HFF-Myc (cell line): Measurements from ENCODE around the gene EPHB2.

Experiments
- DNase-seq: peaks from one replicate; pipeline ENCODE4 v3.0.0-alpha.2; 2011; ENCODE audit warnings: low read depth; ENCODE audit errors: extremely low read depth
- H3K4me3 ChIP-seq: replicated peaks from 2 replicates; pipeline ENCODE4 v1.5.1; 2011; ENCODE audit warnings: low read depth, mild to moderate bottlenecking, control low read depth, low read length
- TF ChIP-seq, protein P1 (sequence below): IDR thresholded peaks from 2 replicates; pipeline ENCODE4 v1.5.1; 2012; ENCODE audit warnings: mild to moderate bottlenecking, low read depth, low read length, control low read depth; ENCODE audit errors: missing control alignments

EPHB2 gene

DNA sequence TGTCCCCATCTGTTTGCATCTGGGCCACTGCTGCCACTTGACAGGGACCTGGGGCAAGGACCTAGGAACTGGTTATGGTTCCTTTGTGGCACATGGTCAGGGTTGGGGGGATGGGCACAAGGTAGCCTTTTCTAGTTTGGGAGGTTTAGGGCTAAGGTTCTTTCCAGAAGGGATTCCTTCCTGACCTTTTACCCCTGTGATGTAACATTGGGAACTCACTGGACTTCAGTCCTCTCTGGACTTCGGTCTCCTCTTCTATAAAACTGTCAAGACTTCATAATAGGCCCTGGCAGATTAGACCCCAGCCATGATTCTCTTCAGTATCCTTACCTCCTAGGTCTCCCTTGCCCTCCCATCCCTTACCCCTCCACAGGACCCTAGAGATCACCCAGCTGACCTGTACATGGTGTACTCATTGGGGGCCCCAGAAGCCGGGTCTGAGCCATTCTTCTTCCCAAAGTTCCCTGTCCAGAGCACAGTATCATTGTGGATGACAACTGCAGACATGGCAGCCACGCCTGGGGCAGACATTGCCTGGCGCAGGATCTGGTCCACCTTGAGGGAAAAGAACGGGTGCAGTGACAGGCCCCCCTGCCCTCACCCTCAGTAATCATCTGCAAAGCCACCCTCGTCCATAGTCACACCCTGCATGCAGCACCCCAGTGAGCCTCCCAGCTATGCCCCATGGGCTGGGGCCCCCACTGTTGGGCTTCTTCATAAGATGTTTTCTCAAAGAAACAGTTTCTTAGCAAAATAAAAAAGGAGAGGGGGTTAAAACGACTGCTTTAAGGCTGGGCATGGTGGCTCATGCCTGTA is 249.1 kb downstream of the EPHB2 start:
- H3K4me3 ChIP-seq: no peak overlapping the region
- TF ChIP-seq, protein P1, sequence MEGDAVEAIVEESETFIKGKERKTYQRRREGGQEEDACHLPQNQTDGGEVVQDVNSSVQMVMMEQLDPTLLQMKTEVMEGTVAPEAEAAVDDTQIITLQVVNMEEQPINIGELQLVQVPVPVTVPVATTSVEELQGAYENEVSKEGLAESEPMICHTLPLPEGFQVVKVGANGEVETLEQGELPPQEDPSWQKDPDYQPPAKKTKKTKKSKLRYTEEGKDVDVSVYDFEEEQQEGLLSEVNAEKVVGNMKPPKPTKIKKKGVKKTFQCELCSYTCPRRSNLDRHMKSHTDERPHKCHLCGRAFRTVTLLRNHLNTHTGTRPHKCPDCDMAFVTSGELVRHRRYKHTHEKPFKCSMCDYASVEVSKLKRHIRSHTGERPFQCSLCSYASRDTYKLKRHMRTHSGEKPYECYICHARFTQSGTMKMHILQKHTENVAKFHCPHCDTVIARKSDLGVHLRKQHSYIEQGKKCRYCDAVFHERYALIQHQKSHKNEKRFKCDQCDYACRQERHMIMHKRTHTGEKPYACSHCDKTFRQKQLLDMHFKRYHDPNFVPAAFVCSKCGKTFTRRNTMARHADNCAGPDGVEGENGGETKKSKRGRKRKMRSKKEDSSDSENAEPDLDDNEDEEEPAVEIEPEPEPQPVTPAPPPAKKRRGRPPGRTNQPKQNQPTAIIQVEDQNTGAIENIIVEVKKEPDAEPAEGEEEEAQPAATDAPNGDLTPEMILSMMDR: no peak
- no peak for DNase-seq

DNA sequence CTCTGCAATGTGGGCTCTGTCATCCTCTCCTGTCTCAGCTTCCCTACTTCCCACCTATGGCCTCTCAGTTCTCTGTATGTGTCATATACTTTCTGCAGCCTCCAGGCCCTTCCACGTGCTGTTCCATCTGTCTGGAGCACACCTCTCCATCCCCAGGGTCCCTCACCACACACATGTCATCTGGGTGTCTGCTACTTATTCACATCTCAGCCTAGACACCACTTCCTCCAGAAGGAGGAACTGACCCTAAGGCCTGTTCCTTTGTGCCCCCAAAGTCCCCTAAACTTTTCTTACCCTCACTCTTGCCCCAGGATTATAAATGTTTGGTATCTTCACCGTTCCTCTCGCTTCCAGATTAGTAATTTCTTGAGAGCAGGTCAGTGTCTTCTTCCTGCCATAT is 251.9 kb downstream of the EPHB2 start:
- TF ChIP-seq, protein P1: no peak

GRCh38 chr1:22963044-22963677 is 252.5 kb downstream of the EPHB2 start:
- no peak for DNase-seq
- no peak overlapping the region for H3K4me3 ChIP-seq
- TF ChIP-seq, protein P1: no peak

More for the DNA sequence above, 251.9 kb downstream of the EPHB2 start:
- no peak overlapping the region for H3K4me3 ChIP-seq
- no peak for DNase-seq

GRCh38 chr1:22966309-22966708 is 255.7 kb downstream of the EPHB2 start:
- TF ChIP-seq, protein P1: no peak
- H3K4me3 ChIP-seq: no peak overlapping the region
- DNase-seq: no peak

- no peak overlapping the region for H3K4me3 ChIP-seq
- TF ChIP-seq, protein P1: no peak
- no peak for DNase-seq
These were observed 257.2 kb downstream of the EPHB2 start for GRCh38 chr1:22967833-22968232.

GRCh38 chr1:22969304-22969709 is 258.7 kb downstream of the EPHB2 start:
- peak; percentile 61 for DNase-seq
- TF ChIP-seq, protein P1: no peak
- no peak overlapping the region for H3K4me3 ChIP-seq

- no peak overlapping the region for H3K4me3 ChIP-seq
- TF ChIP-seq, protein P1: no peak
- no peak for DNase-seq
These were observed 259.5 kb downstream of the EPHB2 start for GRCh38 chr1:22970096-22970495.
